GM18907 (cell line): ENCODE results near the gene LMBR1.
"Not testable (repeated sequence)": the region's sequence is repeated elsewhere in the genome, so short reads cannot be mapped to it uniquely, and the experiment has no call there.

Source experiments
- ATAC-seq: cut with Tn5 transposase; IDR thresholded peaks from one replicate; pipeline ENCODE4 v1.9.1; 2021; ENCODE audit warnings: mild to moderate bottlenecking, moderate library complexity; ENCODE audit not compliant: unreplicated experiment

Gene LMBR1

DNA sequence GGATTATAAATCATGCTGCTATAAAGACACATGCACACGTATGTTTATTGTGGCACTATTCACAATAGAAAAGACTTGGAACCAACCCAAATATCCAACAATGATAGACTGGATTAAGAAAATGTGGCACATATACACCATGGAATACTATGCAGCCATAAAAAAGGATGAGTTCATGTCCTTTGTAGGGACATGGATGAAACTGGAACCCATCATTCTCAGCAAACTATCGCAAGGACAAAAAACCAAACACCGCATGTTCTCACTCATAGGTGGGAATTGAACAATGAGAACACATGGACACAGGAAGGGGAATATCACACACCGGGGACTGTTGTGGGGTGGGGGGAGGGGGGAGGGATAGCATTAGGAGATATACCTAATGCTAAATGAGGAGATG lies 89.3 kb downstream of the LMBR1 start:
- not testable (repeated sequence) for ATAC-seq

DNA sequence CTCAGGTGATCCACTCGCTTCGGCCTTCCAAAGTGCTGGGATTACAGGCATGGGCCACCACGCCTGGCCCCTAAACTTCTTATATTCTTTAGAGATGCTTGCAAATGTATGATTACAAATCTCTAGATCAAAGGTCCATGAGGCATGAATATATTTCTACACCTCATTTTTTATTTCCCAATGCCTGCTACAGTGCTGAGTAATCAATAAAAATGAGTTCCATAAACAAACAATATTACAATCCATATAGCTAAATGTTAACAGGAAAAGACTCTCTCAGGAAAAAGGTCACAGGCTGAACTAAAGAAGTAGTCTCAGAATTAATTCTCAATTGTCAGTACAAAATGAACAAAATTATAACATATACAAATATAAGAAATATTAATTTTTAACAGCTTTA lies 90.8 kb downstream of the LMBR1 start:
- ATAC-seq: no peak

DNA sequence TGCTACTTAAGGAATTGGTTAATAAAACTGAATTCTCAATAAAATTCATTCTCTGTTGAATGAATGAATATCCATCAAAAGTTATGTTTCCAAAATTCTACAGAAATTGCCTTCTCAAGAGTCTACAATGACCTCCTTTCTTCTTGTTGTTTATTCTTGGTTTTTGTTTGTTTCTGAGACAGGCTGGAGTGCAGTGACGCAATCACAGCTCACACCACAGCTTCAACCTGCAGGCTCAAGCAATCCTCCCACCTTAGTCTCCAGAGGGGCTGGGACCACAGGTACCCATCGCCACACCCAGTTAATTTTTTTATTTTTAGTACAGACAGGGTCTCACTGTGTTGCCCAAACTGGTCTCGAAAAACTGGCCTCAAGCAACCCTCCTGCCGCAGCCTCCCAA lies 97.6 kb downstream of the LMBR1 start:
- ATAC-seq: no peak

DNA sequence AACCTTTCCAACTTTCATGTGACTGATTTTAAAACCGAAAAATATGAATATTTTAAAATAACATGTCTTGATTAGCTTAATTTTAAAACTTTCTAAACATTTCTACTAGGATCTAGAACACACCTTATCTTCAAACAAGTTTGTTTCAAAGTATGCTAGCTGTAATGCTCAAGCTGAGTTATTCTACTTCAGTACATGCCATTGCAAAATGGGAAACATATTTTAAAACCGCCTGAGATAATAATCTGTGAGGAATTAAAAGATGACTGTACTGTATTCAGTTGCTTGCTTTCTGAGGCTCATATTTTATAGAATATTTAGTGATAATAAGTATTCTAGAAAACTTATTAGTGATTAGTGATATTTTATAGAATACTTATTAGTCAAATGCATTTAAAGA lies 99.6 kb downstream of the LMBR1 start:
- no peak for ATAC-seq

DNA sequence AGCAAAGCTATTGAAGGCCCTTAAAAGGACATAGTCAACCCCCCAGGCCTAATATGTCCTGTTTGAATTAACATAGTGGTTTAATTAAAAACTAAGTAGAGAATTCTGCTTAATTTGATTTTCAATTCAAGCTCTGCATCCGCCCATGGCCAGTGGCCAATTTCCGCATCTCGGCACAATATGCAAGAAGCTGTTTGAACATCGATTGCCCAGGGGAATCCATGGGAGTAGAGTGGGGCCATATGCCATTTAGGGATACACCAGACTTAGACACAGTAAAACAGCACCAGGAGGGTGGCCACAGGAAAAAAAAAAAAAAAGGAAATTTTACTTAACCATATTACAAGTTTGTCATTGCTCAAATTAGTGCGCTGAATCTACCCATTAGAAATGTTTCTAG lies 100.4 kb downstream of the LMBR1 start:
- no peak for ATAC-seq

DNA sequence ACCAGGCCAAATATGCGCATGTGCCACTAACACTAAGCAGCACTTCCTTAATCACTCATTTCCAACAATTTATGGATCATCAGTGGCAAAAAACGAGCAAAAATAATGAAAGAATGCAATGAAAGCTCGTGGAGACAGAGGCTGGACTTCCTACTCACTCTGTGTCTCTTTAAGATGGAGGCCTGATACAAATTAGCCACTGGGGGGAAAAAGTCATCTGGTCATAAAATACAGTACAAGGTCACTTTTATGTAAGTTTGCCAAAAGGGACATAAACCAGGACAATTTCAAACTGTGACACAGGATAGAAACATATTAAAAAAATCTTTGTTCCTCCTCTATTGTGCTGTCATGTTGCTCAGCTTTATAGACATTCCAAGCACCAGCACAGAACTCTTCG lies 101.7 kb downstream of the LMBR1 start:
- no peak for ATAC-seq

DNA sequence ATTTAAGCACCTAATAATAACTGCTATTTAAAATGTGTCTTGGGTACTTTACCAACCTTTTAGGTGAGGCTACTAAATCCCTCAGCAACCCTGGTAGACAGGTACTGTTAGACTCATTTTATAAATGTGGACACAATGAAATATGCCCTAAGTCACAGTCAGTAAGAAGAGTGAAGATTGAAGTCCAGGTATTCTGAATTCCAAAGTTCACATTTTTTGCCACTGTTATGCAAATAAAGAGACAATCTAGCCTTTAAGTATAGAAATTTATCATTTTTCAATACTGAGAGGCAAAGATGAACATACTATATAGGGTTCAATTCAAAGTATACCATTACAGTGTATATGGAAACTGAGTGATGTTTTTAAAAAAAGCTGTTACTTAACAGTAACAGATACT lies 102.7 kb downstream of the LMBR1 start:
- ATAC-seq: no peak

DNA sequence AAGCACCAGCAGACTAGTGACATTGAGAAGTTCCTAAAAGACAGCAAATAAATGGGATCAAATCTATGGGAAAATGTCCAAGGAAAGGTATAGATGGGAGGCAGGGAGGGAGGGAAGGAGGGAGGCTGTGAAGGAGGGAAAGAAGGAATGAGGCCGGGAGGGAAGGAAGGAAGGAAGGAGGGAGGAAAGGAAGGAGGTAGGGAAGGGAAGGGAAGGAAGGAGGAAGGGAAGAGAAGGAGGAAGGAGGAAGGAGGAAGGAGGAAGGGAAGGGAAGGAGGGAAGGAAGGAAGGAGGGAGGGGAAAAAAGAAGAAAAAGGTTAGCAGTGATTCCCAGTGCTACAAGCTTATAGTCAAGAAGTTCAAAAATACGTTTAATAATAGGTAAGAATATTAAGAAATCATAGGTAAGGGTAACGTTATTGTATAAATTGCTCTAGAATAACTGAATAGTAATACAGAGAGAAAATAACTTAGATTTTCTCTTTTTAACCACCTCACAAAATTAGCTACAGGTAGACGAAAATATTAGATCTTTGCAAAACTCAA lies 106.9 kb downstream of the LMBR1 start:
- ATAC-seq: no peak

DNA sequence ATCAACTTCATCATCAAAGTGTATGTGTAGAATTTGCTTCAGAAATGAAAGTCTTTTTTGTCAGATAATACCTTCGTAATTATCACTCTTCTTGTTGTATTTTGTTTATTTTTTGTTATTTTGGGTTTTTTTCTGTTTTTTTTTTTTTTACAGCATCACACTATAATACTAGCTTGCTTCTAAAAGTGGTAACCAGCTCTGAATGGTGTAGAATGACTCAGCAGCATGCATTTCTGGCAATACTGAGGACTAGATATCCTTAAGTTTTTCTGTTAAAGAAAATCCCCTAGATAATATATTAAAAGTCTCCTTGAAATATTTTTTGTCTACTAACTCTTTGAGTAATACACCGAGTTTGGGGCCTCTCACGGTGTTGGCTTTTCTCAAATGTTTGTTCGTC lies 109.1 kb downstream of the LMBR1 start:
- no peak for ATAC-seq

DNA sequence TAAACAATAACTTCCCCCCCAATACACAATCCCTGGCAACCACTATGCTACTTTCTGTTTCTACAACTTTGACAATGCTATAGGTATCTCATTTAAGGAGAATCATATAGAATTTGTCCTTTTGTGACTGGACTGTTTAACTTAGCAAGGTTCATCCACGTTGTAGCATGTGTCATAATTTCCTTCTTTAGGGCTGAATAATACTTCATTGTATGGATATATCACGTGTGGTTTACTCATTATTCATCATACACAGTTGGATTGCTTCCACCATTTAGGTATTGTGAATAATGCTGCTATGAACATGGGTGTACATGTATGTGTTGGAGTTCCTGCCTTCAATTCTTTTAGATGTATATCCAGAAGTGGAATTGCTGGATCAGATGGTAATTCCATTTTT lies 111.0 kb downstream of the LMBR1 start:
- no peak for ATAC-seq

DNA sequence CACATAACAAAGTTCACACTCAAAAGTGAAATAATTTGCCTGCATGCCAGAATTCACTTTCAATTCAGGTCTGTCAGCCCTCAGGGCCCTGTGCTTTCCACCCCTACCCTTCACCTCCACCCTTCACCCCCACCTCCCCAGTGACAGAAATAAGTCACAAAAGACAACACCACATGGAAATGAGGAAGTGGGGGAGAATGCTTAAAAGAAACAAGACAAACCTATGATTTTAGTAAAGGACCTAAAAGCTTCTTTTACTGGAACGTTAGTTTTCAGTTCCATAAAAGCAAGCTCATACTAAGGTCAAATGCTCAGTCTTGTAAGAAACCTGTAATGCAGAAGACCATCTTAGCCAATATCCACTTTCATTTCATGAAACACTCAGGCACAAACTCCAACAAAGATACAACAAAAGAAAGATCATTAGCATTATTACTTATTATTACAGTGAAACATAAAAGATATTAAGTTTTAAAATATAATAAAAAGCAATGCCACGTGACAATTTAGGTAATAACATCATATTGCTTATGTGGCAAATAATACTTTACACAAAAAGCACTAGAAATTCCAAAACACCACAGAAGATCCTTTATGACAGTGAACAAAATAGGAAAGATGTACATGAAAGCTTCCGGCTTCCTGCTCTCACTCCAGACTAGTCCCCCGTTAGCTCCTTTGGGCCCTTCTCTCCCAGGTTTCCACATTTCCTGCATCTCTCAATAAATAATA lies 112.1 kb downstream of the LMBR1 start:
- ATAC-seq: peak; percentile 91

DNA sequence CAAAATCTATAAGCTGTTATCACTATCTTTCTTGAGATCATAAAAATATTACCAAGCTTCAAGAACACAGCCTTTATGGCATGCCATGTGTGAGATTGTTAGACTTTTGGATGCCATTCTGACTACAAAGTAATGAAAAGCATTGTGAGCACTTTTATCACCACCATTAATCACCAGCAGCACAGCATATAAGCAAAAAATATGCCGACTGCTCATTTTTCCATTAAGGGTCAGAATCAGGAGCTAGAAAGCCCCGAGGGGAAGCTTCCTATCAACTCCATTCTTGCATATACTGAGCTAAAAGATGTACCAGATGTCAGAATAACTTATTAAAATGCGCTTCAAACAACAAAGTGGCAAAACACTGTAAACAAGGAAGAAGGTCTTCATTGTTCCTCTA lies 114.3 kb downstream of the LMBR1 start:
- no peak for ATAC-seq

DNA sequence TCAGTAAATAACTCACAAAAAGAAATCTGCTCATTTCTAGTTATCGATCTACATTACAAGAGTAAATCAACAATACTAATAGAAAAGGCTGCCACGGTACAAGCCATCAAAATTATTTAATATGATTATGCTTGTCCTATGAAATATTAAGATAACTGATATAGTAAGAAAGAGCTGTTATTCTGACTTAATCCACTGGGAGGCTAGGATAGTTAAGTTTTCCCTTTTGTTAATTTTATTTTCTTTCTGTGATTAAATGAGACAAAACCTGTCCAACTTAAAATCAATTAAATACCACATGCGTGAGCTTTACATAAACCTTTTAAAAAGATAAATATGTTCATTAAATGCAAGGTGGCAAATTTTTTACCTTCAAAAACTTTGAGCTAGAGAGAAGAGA lies 114.8 kb downstream of the LMBR1 start:
- ATAC-seq: no peak

DNA sequence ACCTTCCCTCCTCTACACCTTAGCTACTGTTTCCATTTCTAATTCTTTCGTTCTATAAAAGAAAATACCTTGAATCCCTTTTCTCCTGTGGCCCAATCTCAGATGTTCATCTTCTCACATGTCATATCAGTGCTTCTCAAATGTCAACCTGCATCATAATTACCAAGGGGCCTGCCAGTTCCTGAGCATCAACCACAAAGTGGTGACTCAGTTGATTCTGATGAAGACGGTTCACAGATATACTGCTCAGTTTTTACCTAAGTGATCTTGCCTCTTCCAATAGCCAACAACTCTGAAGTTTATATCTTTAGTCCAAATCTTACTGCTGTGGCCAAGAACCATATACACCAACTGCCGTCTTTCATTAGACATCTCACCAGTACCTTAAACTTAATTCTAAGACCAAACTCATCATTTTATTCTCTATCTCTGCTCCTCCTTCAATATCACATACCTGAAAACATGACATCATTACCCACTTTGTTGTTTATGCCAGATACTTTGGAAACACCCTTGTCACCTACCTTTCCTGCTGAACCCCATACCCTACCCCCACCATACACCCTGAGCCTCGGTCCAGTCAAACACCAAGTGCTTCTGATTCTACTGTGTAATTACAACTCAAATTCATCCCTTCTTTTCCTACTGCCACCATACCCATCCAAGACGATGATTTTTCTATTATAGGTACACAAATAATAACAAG lies 115.5 kb downstream of the LMBR1 start:
- ATAC-seq: no peak

DNA sequence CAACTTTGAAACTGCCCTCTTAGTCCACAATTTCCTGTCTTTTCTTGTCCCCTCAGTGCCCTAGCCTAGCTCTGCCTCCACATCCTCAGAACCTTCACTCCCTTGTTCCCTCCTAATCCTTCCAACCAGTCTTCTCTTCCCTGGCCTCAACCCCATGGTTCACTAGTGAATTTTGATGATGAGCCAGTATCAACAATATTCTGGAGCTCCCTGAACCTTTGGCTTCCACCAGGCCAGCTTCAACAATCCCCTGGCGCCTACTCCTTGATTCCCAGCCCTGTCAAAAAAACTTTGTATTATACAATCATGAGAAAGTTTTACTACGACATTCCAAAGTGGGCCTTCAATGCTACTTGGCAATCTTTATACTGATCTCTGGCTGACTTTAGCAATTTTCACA lies 116.5 kb downstream of the LMBR1 start:
- no peak for ATAC-seq

DNA sequence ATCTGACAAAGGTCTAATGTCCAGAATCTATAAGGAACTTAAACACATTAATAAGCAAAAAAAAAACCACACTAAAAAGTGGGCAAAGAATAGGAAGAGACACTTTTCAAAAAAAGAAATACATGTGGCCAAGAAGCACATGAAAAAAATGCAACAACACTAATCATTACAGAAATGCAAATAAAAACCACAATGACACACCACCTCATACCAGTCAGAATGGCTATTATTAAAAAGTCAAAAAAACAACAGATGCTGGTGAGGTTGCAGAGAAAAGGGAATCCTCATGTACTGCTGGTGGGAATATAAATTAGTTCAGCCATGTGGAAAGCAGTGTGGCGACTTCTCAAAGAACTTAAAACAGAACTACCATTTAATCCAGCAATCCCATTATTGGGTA lies 119.0 kb downstream of the LMBR1 start:
- ATAC-seq: peak; percentile 50

DNA sequence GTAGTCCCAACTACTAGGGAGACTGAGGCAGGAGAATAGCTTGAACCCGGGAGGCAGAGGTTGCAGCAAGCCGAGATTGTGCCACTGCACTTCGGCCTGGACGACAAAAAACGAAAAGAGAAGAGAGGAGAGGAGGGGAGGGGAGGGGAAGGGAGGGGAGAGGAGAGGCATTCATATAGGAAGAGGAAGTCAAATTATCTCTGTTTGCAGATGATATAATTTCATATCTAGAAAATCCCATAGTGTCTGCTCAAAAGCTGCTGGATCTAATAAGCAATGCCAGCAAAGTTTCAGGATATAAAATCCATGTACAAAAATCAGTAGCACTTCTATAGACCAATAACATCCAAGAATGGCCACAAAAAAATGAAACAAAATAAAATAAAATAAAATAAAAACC lies 120.3 kb downstream of the LMBR1 start:
- no peak for ATAC-seq

DNA sequence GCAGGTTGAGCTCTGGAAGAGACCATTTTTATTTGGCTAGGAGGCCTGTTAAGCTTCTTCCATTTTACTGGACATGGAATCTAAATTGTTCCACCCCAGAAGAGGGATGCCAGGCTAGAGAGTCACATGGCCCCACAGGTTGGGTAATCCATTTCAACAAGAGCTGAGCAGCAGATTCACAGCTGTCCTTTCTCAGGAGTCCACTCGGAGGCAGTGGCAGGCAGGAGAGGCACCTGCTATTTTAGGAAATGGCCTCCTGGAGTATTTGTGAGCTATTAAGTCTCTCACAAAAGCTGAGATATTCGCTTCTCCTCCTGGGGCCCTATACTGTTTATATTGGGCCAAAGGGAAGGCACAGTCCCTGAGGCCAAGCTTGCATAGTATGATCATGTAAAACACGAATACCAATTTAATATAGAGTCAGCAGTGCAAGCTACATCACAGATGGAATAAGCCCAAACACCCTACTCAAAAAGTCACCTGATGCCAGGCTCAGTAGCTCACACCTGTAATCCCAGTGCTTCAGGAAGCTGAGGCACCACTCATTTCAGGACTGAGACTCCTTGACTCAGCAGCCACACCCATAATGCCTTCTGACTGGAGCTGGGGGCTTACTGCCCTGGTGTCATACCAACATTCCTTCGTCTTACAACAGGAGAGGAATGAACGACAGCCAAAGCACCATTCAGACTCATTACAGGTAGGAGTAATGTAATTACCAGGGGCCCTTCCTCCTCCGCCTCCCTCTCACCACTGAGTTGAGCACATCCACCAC lies 124.1 kb downstream of the LMBR1 start:
- no peak for ATAC-seq

DNA sequence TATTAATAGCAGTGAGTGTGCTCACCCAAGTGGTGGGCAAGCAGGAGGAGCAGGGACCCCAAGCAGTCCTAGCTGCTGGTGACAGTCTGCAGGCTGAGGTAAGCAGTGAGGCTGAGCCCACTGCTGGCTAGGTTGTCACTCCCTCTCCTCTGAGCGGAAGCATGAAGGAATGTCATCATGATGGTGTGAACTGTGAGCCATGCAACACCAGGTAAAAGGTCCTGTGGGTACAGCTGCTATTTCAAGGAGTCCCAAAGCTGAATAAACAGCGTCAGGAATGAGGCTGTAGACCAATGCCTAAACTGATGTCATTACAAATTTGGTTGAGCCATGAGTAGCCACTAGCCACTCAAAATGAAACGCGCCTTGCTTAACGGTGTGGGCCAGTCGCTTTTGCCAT lies 126.3 kb downstream of the LMBR1 start:
- no peak for ATAC-seq

DNA sequence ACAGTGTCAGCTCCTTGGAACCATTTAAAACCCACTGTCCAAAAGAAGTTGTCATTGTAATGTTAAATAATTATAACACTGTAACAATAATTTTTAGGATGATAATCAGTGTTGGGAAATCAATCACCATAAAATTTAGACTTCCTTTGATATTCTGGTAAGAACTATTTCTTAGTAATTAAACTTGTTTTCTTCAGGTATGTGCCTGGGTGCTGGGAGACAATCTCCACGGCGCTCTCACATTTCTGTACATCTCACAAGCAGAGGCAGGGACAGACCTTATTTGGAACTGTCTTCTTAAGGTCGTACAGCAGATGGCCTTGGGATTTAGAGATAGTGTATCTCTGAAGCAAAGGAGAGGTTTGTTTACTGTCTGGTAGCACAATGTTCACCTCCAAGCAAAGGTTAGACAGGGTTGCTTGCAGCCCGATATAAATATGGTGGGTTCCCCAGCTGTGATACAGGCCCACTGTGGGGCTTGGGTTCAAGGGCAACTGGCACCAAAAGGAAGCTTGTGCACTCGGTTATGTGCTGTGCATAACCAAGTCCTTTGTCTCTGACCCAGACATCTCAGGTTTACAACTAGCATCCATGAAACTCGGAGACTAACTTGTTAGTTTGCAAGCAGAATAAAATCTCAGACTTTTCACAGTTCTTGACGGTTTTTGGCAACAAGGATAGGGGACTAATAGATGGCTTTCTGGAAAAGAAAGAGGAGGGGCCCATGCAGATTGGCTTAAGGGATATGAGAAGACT lies 126.9 kb downstream of the LMBR1 start:
- no peak for ATAC-seq

DNA sequence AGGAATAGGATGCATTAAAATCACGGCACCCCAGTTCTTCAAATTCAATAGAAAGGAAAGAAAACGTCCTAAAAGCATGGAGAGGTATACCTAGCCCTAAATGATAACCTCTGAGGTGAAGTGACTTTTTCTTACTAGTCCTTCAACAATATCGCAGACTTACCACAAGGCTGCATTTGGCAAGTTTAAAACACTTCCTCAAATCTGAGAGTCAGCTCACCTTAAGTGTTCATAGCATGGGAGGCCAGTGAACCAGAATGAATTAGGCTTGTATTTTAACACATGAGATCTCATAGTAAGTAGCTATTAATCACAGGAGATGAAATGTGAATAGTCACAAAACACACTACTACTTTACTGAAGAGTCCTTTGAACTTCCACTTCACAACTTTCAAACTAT lies 128.2 kb downstream of the LMBR1 start:
- no peak for ATAC-seq
